Measurements from ENCODE around the gene IMMP2L. TPM values are rescaled to one million over a fixed set of nuclear protein-coding genes. Genes with fewer than 3 reads are reported as not detected.

The IMMP2L gene
- total and polyA plus RNA-seq, 2 of the 8 experiments (the other 6 are each of a cell fraction or from before 2014, with no cell fraction given), result 2.3 to 10.1 TPM

DNA sequence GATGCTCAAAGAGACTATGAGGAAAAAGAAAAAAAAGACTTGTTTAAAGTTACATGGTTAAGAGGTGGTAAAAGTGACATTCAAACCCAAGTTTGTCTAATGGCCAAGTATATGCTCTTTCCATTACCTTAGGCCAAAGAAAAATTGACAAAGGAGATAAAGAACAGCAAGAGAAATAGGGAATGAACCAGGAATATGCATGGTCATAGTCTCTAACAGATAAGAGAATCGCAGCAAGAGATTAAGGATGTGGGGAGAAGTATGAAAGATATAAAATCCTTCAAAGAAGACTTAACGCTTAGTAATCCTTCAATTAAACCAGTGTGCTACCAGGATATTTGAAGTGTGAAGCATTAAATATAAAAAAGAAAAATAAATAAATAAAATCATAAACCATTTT is 494.6 kb downstream of the IMMP2L start:
- Histone ChIP-seq H3K4me1 (replicated peaks in 1 of 4; ENCODE audit: control insufficient read depth in 3 of 4, insufficient read depth in 4 of 4, low read length in 3 of 4) (no peaks in the 10 kb centered on the region), H2AFZ (ENCODE audit: low read length) (no peak overlapping the region), H2BK5ac (ENCODE audit: low read depth, low read length) (no peak overlapping the region), H3K9ac (replicated peaks in 1 of 4; ENCODE audit: extremely low read depth in 1 of 4, low read depth in 3 of 4, low read length in 3 of 4) (no peak overlapping the region), H3K23me2 (ENCODE audit: low read depth, low read length) (no peaks in the 10 kb centered on the region), H2BK12ac (ENCODE audit: low read depth, low read length) (no peak overlapping the region), H4K20me1 (replicated peaks in 1 of 2; ENCODE audit: control insufficient read depth in 1 of 2, insufficient read depth in 2 of 2, low read length in 2 of 2) (no peaks in the 10 kb centered on the region), H4K91ac (replicated peaks; ENCODE audit: insufficient read length, low read length) (no peak overlapping the region), H3K4me2 (ENCODE audit: insufficient read depth in 1 of 2, low read depth in 2 of 2, low read length in 2 of 2) (no peak overlapping the region), H3K4me3 (ENCODE audit: extremely low read depth in 1 of 4, insufficient read depth in 2 of 4, low read depth in 3 of 4, low read length in 4 of 4) (no peak overlapping the region), H3K14ac (ENCODE audit: insufficient read length) (no peak overlapping the region), H3K79me2 (ENCODE audit: control insufficient read depth in 1 of 2, insufficient read depth in 2 of 2, low read length in 2 of 2) (no peaks in the 10 kb centered on the region), H3K27me3 (replicated peaks in 1 of 4; ENCODE audit: control insufficient read depth in 3 of 4, extremely low read depth in 1 of 4, insufficient read depth in 3 of 4, low read length in 3 of 4) (no peaks in the 10 kb centered on the region), H3K36me3 (ENCODE audit: control insufficient read depth in 2 of 4, insufficient read depth in 4 of 4, low read length in 3 of 4) (no peaks in the 10 kb centered on the region), H3K56ac (replicated peaks; ENCODE audit: insufficient read length, low read depth, low read length) (no peak overlapping the region), H2BK20ac (ENCODE audit: low read length) (no peak overlapping the region), H3K18ac (ENCODE audit: extremely low read depth, low read length) (no peak overlapping the region), H3K79me1 (ENCODE audit: low read depth, low read length) (no peaks in the 10 kb centered on the region), H2BK120ac (replicated peaks; ENCODE audit: low read depth, low read length) (no peak overlapping the region), H4K5ac (ENCODE audit: insufficient read length, low read depth, low read length) (no peak overlapping the region), H3K27ac (ENCODE audit: low read depth, low read length) (no peak overlapping the region), H3K4ac (replicated peaks; ENCODE audit: insufficient read length, low read depth, low read length) (no peak overlapping the region), H4K8ac (ENCODE audit: extremely low read depth, insufficient read depth, low read length) (no peak overlapping the region), H3K9me3 (ENCODE audit: insufficient read depth in 2 of 2, low read depth in 1 of 2, low read length in 1 of 2) (peaks cover 4 to 13% of the 10 kb centered on the region in 2 experiments; a peak in 3 of 4 replicates), H3K23ac (ENCODE audit: insufficient read length) (no peak overlapping the region), H2BK15ac (ENCODE audit: low read length) (no peak overlapping the region), H2AK5ac (ENCODE audit: low read depth, low read length) (no peak overlapping the region)
- POLR2A ChIA-PET (ENCODE audit: partially characterized antibody), result no interaction called here
- no peak for DNase-seq (ENCODE audit: low read depth in 1 of 2, low spot score in 2 of 2)
- FAIRE-seq, result no peak
- 98% methylated on average over 2 of the region's 2 CpGs; no CpG with 5 or more reads in 1 of the 2 experiments for WGBS, 2 experiments (ENCODE audit: extremely low coverage in 1 of 2, insufficient coverage in 1 of 2, insufficient read length in 1 of 2, insufficient replicate concordance in 2 of 2, low coverage in 1 of 2, low lambda C conversion rate in 2 of 2, missing lambda C conversion rate in 1 of 2)
- CTCF ChIA-PET (ENCODE audit: partially characterized antibody), result no interaction called here
- TF ChIP-seq BRCA1 (IDR thresholded peaks at IDR 0.05; ENCODE audit: low read depth, low read length) (no peak), TAF1 (IDR thresholded peaks at IDR 0.05; ENCODE audit: low read depth, low read length) (no peak), SP1 (IDR thresholded peaks at IDR 0.05; ENCODE audit: low read depth, low read length) (no peak), JUND (IDR thresholded peaks at IDR 0.05; ENCODE audit: low read length) (no peak), CBX5 (IDR thresholded peaks at IDR 0.05; ENCODE audit: low read depth, low read length) (no peak), CTBP2 (IDR thresholded peaks at IDR 0.05; ENCODE audit: borderline replicate concordance, insufficient read depth, insufficient read length, low read length) (no peak), BACH1 (IDR thresholded peaks at IDR 0.05; ENCODE audit: low read length) (no peak), MAFK (IDR thresholded peaks at IDR 0.05; ENCODE audit: low read depth, low read length) (no peak), FOSL1 (IDR thresholded peaks at IDR 0.05; ENCODE audit: insufficient read depth, low read depth, low read length) (no peak), POU5F1 (IDR thresholded peaks at IDR 0.05; ENCODE audit: low read depth, low read length) (no peak), RXRA (IDR thresholded peaks at IDR 0.05; ENCODE audit: insufficient read depth, low read depth, low read length) (no peak), CHD1 (IDR thresholded peaks at IDR 0.05; ENCODE audit: low read depth, low read length) (no peak), TEAD4 (IDR thresholded peaks at IDR 0.05; ENCODE audit: low read depth, low read length) (no peak)
- TF ChIP-seq, protein P1, sequence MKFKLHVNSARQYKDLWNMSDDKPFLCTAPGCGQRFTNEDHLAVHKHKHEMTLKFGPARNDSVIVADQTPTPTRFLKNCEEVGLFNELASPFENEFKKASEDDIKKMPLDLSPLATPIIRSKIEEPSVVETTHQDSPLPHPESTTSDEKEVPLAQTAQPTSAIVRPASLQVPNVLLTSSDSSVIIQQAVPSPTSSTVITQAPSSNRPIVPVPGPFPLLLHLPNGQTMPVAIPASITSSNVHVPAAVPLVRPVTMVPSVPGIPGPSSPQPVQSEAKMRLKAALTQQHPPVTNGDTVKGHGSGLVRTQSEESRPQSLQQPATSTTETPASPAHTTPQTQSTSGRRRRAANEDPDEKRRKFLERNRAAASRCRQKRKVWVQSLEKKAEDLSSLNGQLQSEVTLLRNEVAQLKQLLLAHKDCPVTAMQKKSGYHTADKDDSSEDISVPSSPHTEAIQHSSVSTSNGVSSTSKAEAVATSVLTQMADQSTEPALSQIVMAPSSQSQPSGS (IDR thresholded peaks at IDR 0.05; ENCODE audit: low read length), result no peak

Data from H1 (cell line).